HG03378 (cell line): ENCODE measurements around the gene PRLH.
"Not testable (repeated sequence)": the region's sequence is repeated elsewhere in the genome, so short reads cannot be mapped to it uniquely, and the experiment has no call there.

Source experiments
- ATAC-seq: cut with Tn5 transposase; IDR thresholded peaks from one replicate; pipeline ENCODE4 v1.9.1; 2021; ENCODE audit warnings: mild to moderate bottlenecking, moderate library complexity; ENCODE audit not compliant: unreplicated experiment

PRLH gene

GRCh38 chr2:237599465-237600110 is 33.2 kb downstream of the PRLH start:
- ATAC-seq, result no peak

GRCh38 chr2:237600205-237600846 is 34.0 kb downstream of the PRLH start:
- no peak for ATAC-seq

DNA sequence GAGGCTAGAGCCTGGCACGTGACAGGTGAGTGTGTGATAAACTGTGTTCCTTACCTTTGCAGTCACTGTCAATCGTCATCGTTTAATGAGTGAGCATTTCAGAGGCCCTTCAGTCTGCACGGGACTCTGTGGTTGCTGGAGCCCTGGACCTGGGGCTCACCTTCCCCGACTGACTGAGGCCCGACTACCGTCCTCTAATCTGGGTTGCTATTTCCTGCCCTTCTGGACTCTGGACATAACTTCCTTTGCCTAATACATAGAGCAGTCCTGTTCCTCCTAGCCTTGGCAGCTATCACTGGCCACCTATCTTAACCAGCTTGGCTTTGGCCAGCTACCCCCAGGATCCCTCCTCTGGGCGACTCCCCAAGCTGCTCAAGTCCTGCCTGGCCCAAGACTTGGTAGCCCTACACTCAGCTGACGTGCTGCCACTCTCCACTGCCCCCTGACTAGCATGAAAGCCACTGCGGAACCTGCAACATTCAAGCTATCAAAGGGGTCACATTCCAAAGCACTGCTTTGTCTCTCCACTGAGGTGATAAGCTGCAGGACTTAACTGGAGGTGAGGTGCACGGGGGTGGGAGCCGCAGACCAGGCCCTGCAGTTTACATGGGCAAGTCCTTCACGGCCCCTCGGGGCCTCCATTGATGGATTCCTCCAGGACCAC is 35.2 kb downstream of the PRLH start:
- no peak for ATAC-seq

DNA sequence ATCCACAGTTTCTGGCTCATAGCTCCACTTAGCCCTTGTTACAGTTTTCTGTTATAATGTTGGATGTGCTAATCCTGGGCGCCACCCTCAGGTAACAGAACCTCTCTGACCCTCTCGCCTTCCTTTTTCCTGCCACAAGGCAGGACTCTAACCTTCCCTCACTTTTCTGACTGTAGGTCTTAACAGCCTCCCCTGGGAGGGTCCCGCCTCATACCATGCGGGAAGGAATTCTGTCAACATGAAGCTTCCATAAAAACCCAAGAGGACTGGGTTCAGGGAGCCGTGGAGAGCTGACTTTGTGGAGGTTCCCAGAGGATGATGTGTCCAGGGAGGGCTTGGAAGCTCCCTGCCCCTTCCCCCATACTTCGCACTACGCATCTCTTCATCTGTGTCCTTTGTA is 36.0 kb downstream of the PRLH start:
- ATAC-seq, result no peak

DNA sequence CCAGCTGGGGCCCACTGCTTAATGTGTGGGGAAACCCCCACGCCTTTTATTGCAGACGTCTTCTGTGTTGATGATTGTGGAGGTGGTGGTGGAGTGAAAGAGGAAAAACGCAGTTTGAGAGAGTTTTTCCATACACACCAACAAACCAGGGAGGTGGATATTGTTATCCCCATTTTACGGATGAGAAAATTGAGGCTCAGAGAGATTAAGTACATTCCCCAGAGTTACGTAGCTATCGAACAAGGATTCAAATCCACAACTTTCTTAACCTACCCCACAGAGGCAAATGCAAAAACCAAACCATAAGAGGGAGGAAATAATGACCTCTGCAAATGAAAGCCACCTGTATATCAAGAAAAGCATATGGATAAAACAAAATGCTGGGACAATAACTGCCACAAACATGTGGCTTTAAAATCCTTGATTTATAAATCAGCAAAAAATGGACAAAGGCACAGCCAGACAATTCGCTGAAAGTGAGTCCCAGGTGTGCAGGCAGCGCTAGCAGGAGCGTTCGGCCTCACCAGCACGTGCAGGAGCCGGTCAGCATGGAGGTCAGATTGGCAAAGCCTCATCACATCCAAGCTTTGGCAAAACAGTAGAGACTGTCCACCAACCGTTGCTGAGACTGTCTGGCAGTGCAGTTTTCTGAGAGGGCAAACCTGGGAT is 36.8 kb downstream of the PRLH start:
- ATAC-seq, result no peak

GRCh38 chr2:237603718-237604362 is 37.5 kb downstream of the PRLH start:
- no peak for ATAC-seq

GRCh38 chr2:237604391-237604790 is 38.0 kb downstream of the PRLH start:
- ATAC-seq, result no peak

GRCh38 chr2:237604960-237605359 is 38.6 kb downstream of the PRLH start:
- ATAC-seq, result no peak

GRCh38 chr2:237606522-237606921 is 40.1 kb downstream of the PRLH start:
- not testable (repeated sequence) for ATAC-seq

- ATAC-seq, result no peak
These were observed 46.4 kb downstream of the PRLH start for GRCh38 chr2:237612527-237613357.

DNA sequence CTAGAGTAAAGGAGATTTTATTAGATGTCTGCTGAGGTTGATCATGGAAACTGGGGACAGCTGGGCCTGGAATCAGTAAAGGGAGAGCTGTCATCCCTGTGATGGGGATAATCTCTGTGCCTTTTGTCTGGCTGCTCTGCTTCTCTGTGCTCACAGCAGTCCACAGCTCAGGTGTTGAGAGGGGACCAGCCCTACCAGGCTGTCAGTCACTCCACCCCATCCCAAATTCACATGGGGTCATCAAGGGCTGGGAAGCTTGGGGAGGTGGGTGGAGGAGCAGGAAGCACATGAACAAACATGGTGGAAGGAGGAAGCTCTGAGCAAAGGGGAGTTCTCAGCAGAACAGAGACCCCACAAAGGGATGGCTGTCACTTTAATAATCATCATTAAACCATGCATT is 47.3 kb downstream of the PRLH start:
- ATAC-seq, result no peak

GRCh38 chr2:237614151-237614720 is 47.9 kb downstream of the PRLH start:
- ATAC-seq, result no peak

GRCh38 chr2:237615631-237616249 is 49.4 kb downstream of the PRLH start:
- no peak for ATAC-seq

DNA sequence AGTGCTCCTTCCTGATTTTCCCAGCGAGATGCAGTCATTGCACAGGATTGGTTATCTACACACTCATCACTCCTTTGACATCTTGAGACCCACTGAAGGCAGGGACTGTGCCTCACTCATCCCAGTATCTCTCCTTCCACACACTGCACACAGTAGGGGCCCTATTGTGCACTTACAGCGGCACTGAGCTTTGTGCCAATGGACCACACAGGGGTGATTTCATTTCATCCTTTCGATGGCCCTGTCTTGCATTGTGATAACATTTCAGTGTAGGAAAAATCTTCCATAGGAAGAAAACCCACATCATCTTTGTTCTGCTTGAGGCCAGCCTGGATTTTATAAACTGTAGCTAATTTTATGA is 50.0 kb downstream of the PRLH start:
- no peak for ATAC-seq
